ENCODE results near the gene APOA1.

Gene APOA1

GRCh38 chr11:116828632-116829524, 8.5 kb downstream of the APOA1 start:
- H3K9ac ChIP-seq (ENCODE audit: low read depth, low read length, poor library complexity, severe bottlenecking), result no peak overlapping the region
- H3K4me2 ChIP-seq (ENCODE audit: low read depth, low read length, poor library complexity, severe bottlenecking), result no peak overlapping the region
- H3K9me2 ChIP-seq (replicated peaks; ENCODE audit: low read depth, low read length), result no peaks in the 10 kb centered on the region
- H3F3A ChIP-seq (ENCODE audit: low read depth), result no peaks in the 10 kb centered on the region
- H3K4me3 ChIP-seq (ENCODE audit: low read length, poor library complexity, severe bottlenecking), result no peak overlapping the region
- no peaks in the 10 kb centered on the region for H3K9me3 ChIP-seq (ENCODE audit: insufficient read depth, low read depth, low read length)
- TF ChIP-seq CTCF (conservative IDR thresholded peaks at IDR 0.05; ENCODE audit: low read length) (no peak), EZH2phosphoT487 (IDR thresholded peaks at IDR 0.05; ENCODE audit: borderline replicate concordance) (no peak)
- H2AFZ ChIP-seq (ENCODE audit: low read length), result no peak overlapping the region
- H3K27me3 ChIP-seq (ENCODE audit: insufficient read depth, low read length, poor library complexity, severe bottlenecking), result no peaks in the 10 kb centered on the region
- H3K79me2 ChIP-seq (ENCODE audit: insufficient read depth, low read length), result no peaks in the 10 kb centered on the region
- H4K20me1 ChIP-seq (ENCODE audit: insufficient read depth, low read length, poor library complexity, severe bottlenecking), result no peaks in the 10 kb centered on the region
- no peaks in the 10 kb centered on the region for H3K4me1 ChIP-seq (ENCODE audit: insufficient read depth, low read length, poor library complexity, severe bottlenecking)
- H3K36me3 ChIP-seq (ENCODE audit: insufficient read depth, low read length), result no peaks in the 10 kb centered on the region

- TF ChIP-seq EZH2phosphoT487 (IDR thresholded peaks at IDR 0.05; ENCODE audit: borderline replicate concordance), result no peak
- TF ChIP-seq CTCF (conservative IDR thresholded peaks at IDR 0.05; ENCODE audit: low read length), result no peak
- no peaks in the 10 kb centered on the region for H3K27me3 ChIP-seq (ENCODE audit: insufficient read depth, low read length, poor library complexity, severe bottlenecking)
- H3K4me2 ChIP-seq (ENCODE audit: low read depth, low read length, poor library complexity, severe bottlenecking), result no peak overlapping the region
- no peaks in the 10 kb centered on the region for H3K9me3 ChIP-seq (ENCODE audit: insufficient read depth, low read depth, low read length)
- no peaks in the 10 kb centered on the region for H3K36me3 ChIP-seq (ENCODE audit: insufficient read depth, low read length)
- no peaks in the 10 kb centered on the region for H3K4me1 ChIP-seq (ENCODE audit: insufficient read depth, low read length, poor library complexity, severe bottlenecking)
- H4K20me1 ChIP-seq (ENCODE audit: insufficient read depth, low read length, poor library complexity, severe bottlenecking), result no peaks in the 10 kb centered on the region
- H3F3A ChIP-seq (ENCODE audit: low read depth), result no peaks in the 10 kb centered on the region
- H3K9ac ChIP-seq (ENCODE audit: low read depth, low read length, poor library complexity, severe bottlenecking), result no peak overlapping the region
- no peaks in the 10 kb centered on the region for H3K79me2 ChIP-seq (ENCODE audit: insufficient read depth, low read length)
- no peaks in the 10 kb centered on the region for H3K9me2 ChIP-seq (replicated peaks; ENCODE audit: low read depth, low read length)
- no peak overlapping the region for H3K4me3 ChIP-seq (ENCODE audit: low read length, poor library complexity, severe bottlenecking)
- no peak overlapping the region for H2AFZ ChIP-seq (ENCODE audit: low read length)
These were observed 10.0 kb downstream of the APOA1 start for GRCh38 chr11:116827461-116827860.

- Histone ChIP-seq H3F3A (ENCODE audit: low read depth) (no peaks in the 10 kb centered on the region), H3K79me2 (ENCODE audit: insufficient read depth, low read length) (no peaks in the 10 kb centered on the region), H3K9ac (ENCODE audit: low read depth, low read length, poor library complexity, severe bottlenecking) (no peak overlapping the region), H3K36me3 (ENCODE audit: insufficient read depth, low read length) (no peaks in the 10 kb centered on the region), H4K20me1 (ENCODE audit: insufficient read depth, low read length, poor library complexity, severe bottlenecking) (no peaks in the 10 kb centered on the region), H3K4me2 (ENCODE audit: low read depth, low read length, poor library complexity, severe bottlenecking) (no peak overlapping the region), H3K4me3 (ENCODE audit: low read length, poor library complexity, severe bottlenecking) (no peak overlapping the region), H3K9me2 (replicated peaks; ENCODE audit: low read depth, low read length) (no peaks in the 10 kb centered on the region), H2AFZ (ENCODE audit: low read length) (no peak overlapping the region), H3K27me3 (ENCODE audit: insufficient read depth, low read length, poor library complexity, severe bottlenecking) (no peaks in the 10 kb centered on the region), H3K4me1 (ENCODE audit: insufficient read depth, low read length, poor library complexity, severe bottlenecking) (no peaks in the 10 kb centered on the region), H3K9me3 (ENCODE audit: insufficient read depth, low read depth, low read length) (no peaks in the 10 kb centered on the region)
- TF ChIP-seq CTCF (conservative IDR thresholded peaks at IDR 0.05; ENCODE audit: low read length) (no peak), EZH2phosphoT487 (IDR thresholded peaks at IDR 0.05; ENCODE audit: borderline replicate concordance) (no peak)
These were observed 10.5 kb downstream of the APOA1 start for GRCh38 chr11:116826751-116827431.

Data from Loucy (cell line).